Right ventricle myocardium superior (tissue), 1 donor: ENCODE measurements around the gene KIAA0040. TPM values are rescaled to one million over a fixed set of nuclear protein-coding genes. Genes with fewer than 3 reads are reported as not detected.
A peak's percentile ranks its signal among the peaks of the same experiment; 100 is the strongest.

Experiments
- ATAC-seq: fragments of 200-7000 bp; cut with Tn5 transposase; one replicate; pipeline ENCODE4 v1.9.1; 2020; ENCODE audit warnings: mild to moderate bottlenecking; ENCODE audit not compliant: poor library complexity
- DNase-seq: peaks from one replicate; pipeline ENCODE4 v3.0.0-alpha.2; 2020
- intact Hi-C: fragments of 100-400 bp; cut with DNase I; formaldehyde crosslinking; loops from one replicate; pipeline ENCODE4 v1.11.2; 2022
- total RNA-seq: library from RNA; stranded (reverse); fragmentation: NEBNext Ultra II Directional; extraction: Animal tissue kit (Norgen Biotek cat#: 25700); gene quantifications from one replicate; pipeline ENCODE4 v1.2.1, GENCODE V29; 2021
- donor health status: DM: no; HTN: yes; CAD: no; lungs with severe emphysema.

Gene KIAA0040
- total RNA-seq, 1 donor from 2014 or later = 15.4 TPM

DNA sequence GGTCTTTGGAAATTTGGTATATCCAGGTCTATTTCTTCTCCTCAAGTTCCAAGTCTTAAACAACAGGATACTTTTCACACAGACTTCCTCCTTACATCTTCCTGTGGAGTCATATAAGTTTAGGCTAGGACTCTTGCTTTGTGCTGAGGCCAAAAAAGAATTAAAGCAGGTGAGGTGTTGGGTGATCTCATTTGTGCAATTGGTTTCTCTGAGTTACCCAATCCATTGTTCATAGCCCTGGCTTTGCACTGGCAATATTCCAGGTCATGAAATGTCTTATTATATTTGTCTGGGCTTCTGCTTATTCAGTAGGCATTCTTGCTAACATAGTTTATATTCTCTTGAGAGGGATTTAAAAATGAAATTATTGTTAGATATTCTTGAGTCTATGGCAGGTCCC is 14.1 kb upstream of the KIAA0040 start:
- intact Hi-C loops = no loop called here
- DNase-seq (no peak), ATAC-seq (no peak)

DNA sequence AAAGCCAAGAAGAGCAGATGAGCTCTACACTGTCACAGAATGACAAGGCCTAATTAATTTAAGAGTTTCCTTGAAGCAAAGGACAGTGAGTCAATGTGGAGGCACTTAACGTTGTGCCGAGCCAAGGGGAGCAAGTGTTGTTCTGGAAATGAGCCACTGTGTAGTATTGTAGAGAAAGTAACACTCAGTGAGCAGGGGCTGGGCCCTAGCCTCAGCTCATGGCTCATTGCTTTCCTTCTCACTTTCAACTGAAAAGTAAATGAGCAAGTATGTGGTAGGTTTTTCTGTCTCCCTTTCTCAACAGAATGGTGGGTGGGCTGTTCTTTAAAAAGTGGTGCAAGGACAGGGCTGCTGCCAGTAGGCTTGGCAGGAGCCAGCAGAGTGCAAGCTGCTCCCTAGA is 11.8 kb upstream of the KIAA0040 start:
- DNase-seq (no peak), ATAC-seq (peak; percentile 38)
- intact Hi-C loops = no loop called here

- DNase-seq = no peak
- ATAC-seq = no peak
- intact Hi-C loops = no loop called here
These were observed 11.0 kb upstream of the KIAA0040 start for GRCh38 chr1:175203570-175204068.

- DNase-seq (no peak), ATAC-seq (peak; percentile 79)
- intact Hi-C loops = no loop called here
These were observed 8.3 kb upstream of the KIAA0040 start for GRCh38 chr1:175200678-175201521.

- no peak for DNase-seq
- ATAC-seq = no peak
- intact Hi-C loops = no loop called here
These were observed 5.8 kb upstream of the KIAA0040 start for GRCh38 chr1:175198332-175198731.

- no peak for ATAC-seq
- intact Hi-C loops = no loop called here
- no peak for DNase-seq
These were observed 5.0 kb upstream of the KIAA0040 start for GRCh38 chr1:175197531-175197930.

GRCh38 chr1:175195798-175196197 is 3.2 kb upstream of the KIAA0040 start:
- intact Hi-C loops = no loop called here
- DNase-seq = no peak
- no peak for ATAC-seq

GRCh38 chr1:175195281-175195680 is 2.7 kb upstream of the KIAA0040 start:
- ATAC-seq (no peak), DNase-seq (no peak)
- intact Hi-C loops = no loop called here

DNA sequence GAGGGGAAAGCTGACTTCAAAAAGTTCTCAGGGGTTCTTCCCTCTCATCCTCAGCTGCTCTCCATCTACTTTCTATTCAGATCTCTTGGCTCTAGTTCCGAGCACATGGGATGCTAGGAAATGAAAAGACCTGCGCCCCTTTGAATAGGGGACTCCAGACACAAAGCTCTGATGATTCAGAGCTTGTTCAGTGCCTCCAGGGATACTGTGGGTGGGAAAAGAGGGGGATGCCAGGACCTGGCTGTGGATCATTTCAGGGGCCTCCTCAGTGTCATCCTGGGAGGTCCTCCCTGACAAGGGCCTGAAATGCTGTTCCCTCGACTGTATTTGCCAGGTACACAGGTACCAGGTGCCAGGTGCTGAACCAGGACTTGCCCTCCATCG is 943 bp upstream of the KIAA0040 start:
- ATAC-seq = no peak
- intact Hi-C loops = no loop called here
- DNase-seq = no peak

- peak; percentile 48 for ATAC-seq
- intact Hi-C loops = no loop called here
- DNase-seq = peak; percentile 73
These were observed 406 bp downstream of the KIAA0040 start for GRCh38 chr1:175192111-175192629.

DNA sequence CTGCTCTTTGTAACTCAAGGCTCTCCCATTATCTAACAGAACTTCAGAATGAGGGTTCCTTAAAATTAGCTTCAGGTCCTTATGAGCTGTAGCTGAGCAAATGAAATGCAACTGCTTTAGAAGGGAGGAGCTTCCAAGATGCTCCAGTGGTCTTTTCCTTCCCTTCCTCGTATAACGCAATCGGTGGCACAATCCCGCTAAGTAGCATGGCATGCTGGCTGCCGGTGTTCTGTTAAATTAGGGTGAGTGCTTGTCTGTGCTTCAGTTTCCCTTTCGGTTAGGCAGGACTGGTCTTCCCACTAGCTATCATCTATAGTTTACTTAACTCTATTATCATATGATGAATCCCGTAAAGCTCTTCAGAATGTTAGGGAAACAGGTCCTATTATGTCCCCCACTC is 917 bp downstream of the KIAA0040 start:
- ATAC-seq (peak; percentile 24), DNase-seq (no peak)
- intact Hi-C loops = no loop called here

DNA sequence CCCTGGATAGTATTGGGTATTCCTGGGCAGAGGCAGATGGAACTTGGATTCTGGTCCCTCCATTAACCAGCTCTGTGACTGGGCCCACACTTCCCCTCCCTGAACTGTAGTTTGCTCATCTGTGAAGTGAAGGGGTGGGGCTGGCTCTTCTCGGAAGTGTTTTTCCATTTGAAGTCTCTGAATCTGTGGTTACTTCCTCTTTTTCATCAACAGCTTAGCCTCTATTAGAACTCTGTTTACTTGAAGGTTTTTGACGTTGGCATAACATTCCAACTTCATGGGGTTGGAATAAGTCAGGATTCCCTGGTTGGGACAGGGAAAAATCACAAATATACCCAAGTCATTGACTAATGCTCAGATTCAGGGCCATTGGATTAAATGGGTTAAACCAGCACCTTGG is 3.6 kb downstream of the KIAA0040 start:
- DNase-seq = no peak

GRCh38 chr1:175186433-175187160 is 6.0 kb downstream of the KIAA0040 start:
- intact Hi-C loops = no loop called here
- peak; percentile 19 for ATAC-seq
- no peak for DNase-seq

More for the DNA sequence above, 3.6 kb downstream of the KIAA0040 start:
- intact Hi-C loops = no loop called here
- no peak for ATAC-seq

DNA sequence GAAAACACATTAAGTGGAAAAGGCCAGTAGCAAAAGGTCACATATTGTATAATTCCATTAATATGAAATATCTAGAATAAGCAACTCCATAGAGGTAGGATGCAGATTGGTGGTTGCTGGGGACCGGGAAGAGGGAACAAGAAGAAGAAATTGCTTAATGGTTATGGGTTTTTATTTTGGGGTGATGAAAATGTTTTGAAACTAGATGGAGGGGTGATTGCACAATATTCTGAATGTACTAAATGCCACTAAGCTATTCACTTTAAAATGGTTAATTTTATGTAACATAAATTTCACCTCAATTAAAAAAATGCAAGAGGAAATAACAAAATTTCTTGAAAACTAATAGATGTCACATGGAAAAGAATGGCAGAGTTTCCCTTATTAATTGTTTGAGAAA is 6.7 kb downstream of the KIAA0040 start:
- intact Hi-C loops = no loop called here
- ATAC-seq (no peak), DNase-seq (no peak)

- DNase-seq (no peak), ATAC-seq (no peak)
- intact Hi-C loops = no loop called here
These were observed 9.0 kb downstream of the KIAA0040 start for GRCh38 chr1:175183586-175183985.

GRCh38 chr1:175182201-175182746 is 10.3 kb downstream of the KIAA0040 start:
- ATAC-seq = no peak
- intact Hi-C loops = no loop called here
- no peak for DNase-seq

DNA sequence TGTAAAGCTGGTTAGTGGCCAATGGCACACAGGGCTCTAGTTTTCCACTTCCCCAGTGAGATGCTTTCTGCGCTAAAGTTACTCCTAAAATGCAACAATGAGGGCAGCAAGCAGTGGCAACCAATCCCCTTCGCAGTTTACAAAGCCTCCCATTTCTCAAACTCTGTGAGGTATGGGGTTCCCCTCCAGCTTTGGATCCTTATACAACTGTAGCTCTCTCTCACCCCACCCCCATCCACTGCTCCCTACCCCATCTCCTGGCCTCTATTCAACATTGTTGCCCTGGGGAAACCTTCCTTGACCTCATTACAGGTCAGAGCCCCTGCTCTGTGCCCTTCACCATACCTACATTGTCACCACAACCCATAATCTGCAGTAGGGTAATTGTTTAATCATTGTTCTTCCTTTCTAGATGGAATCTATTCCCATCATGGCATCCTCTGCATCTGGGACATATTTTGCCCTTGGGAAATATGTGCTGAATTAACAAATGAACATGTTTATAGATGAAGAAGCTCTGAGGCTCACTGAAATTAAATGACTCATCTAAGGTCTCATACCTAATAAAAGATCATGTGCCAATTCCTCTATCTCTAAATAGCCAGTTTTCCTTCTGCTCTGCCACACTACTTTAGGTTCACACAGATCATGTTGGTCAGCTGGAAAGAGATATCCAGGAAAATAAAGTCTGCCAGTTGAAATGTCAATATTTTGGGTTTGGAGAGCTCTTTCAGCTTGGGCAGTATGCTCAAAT is 12.6 kb downstream of the KIAA0040 start:
- intact Hi-C loops = no loop called here
- DNase-seq = no peak
- ATAC-seq = no peak

- no peak for ATAC-seq
- intact Hi-C loops = no loop called here
- DNase-seq = no peak
These were observed 14.1 kb downstream of the KIAA0040 start for GRCh38 chr1:175178456-175178855.

GRCh38 chr1:175178056-175178455 is 14.5 kb downstream of the KIAA0040 start:
- intact Hi-C loops = no loop called here

More at GRCh38 chr1:175178056-175178455, 14.5 kb downstream of the KIAA0040 start:
- ATAC-seq = no peak
- DNase-seq = no peak
